Measurements from ENCODE around the gene TTLL1. TPM values are rescaled to one million over a fixed set of nuclear protein-coding genes. Genes with fewer than 3 reads are reported as not detected.
"Not testable (repeated sequence)": the region's sequence is repeated elsewhere in the genome, so short reads cannot be mapped to it uniquely, and the experiment has no call there.

Gene TTLL1
- total RNA-seq, 1 donor from 2014 or later = 5.9 TPM

DNA sequence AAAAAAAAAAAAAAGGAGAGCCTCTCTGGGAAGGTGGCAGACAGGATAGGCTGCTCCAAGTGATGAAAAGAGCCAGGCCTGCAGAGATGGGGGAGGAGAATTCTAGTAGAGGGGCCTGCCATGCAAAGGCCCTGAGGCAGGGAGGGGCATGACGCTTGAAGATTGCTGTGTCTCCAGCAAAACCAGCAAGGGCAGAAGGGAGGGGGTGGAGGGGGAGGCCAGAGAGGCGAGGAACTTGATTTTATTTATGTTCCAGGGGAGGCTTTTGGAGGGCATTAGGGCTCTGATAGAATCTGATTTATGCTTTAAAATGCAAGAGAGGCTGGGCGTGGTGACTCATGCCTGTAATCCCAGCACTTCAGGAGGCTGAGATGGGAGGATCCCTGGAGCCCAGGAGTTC is 57.6 kb downstream of the TTLL1 start:
- H3K27me3 ChIP-seq = no peaks in the 10 kb centered on the region
- TF ChIP-seq POLR2AphosphoS5 (IDR thresholded peaks at IDR 0.05; ENCODE audit: insufficient read depth in 1 of 2, low read depth in 1 of 2) = no peak
- TF ChIP-seq, protein P1, sequence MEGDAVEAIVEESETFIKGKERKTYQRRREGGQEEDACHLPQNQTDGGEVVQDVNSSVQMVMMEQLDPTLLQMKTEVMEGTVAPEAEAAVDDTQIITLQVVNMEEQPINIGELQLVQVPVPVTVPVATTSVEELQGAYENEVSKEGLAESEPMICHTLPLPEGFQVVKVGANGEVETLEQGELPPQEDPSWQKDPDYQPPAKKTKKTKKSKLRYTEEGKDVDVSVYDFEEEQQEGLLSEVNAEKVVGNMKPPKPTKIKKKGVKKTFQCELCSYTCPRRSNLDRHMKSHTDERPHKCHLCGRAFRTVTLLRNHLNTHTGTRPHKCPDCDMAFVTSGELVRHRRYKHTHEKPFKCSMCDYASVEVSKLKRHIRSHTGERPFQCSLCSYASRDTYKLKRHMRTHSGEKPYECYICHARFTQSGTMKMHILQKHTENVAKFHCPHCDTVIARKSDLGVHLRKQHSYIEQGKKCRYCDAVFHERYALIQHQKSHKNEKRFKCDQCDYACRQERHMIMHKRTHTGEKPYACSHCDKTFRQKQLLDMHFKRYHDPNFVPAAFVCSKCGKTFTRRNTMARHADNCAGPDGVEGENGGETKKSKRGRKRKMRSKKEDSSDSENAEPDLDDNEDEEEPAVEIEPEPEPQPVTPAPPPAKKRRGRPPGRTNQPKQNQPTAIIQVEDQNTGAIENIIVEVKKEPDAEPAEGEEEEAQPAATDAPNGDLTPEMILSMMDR (IDR thresholded peaks at IDR 0.05) = no peak
- TF ChIP-seq POLR2A (IDR thresholded peaks at IDR 0.05) = no peak
- no peak for DNase-seq (ENCODE audit: extremely low spot score in 2 of 2)
- H3K27ac ChIP-seq = no peak overlapping the region
- no peak overlapping the region for H3K4me3 ChIP-seq
- intact Hi-C loops (cut with DNase I) = no loop called here
- no peaks in the 10 kb centered on the region for H3K9me3 ChIP-seq
- H3K36me3 ChIP-seq = no peaks in the 10 kb centered on the region
- peaks cover 18% of the 10 kb centered on the region for H3K4me1 ChIP-seq

DNA sequence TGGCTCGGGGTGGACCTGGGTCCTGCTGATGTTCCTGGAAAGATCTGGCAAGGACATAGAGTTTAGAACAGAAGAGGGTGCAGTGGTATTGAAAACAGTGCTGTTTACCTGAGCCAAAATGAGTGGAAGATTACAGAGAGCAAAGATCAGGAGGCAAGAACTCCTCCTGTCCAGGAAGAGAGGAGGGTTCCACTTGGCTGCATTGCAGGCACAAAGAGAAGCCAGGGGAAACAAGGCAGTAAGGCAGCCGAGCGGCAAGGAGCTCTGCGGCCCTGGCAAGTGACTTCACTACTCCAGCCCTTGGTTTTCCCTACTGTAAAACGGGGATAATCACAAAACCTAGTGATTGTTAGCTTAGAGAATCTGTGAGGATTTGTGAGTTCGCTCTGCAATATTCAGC is 70.6 kb downstream of the TTLL1 start:
- DNase-seq (ENCODE audit: extremely low spot score in 2 of 2) = no peak
- Histone ChIP-seq H3K27me3 (no peaks in the 10 kb centered on the region), H3K4me3 (no peak overlapping the region), H3K9me3 (no peaks in the 10 kb centered on the region), H3K36me3 (no peaks in the 10 kb centered on the region), H3K4me1 (peaks cover 5% of the 10 kb centered on the region), H3K27ac (no peak overlapping the region)
- TF ChIP-seq POLR2A (IDR thresholded peaks at IDR 0.05) (no peak), POLR2AphosphoS5 (IDR thresholded peaks at IDR 0.05; ENCODE audit: insufficient read depth in 1 of 2, low read depth in 1 of 2) (no peak)
- TF ChIP-seq, protein P1 (IDR thresholded peaks at IDR 0.05) = no peak
- intact Hi-C loops (cut with DNase I) = no loop called here

DNA sequence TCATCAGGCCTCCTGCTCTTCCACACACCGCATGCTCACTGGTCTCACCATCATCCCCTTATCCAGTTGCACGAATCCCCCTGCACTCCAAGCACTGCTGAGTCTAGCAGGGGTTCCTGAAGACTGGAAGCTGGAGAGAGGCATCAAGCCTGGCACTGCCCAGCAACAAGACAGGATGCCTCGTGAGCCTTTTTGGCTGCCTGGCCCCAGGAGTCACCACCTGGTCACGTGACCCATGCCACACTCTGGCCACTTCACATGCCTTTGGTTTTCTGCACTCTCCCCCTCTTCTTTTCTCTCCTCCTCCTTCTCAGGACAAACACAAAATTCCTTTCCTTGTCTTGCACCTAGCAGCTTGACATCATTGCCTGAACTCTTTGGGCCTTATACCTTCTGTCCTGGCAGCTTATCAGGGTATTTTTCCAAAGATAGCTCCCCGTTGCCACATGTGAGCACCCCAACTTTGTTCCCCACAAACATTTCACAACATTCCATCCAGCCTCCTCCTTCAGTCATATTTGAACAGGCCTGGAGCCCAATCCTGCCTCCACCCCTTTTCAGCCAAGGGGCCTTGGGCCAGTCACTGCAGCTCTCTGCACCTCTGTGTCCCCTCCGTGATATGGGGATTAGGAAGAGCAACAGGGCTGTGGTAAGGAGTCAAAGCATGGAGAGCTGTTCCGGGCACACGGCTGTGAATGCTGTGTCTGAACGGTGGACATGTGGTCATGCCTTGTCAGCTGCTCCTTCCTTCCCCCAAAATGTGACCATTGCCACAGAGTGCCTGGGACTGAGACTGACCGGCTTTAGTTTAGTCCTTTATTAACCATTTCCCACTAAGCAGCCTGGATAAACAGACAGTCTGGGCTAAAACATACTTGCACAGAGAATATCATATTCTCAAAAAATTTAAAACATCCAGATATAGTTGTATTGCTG is 71.4 kb downstream of the TTLL1 start:
- intact Hi-C loops (cut with DNase I) = no loop called here

DNA sequence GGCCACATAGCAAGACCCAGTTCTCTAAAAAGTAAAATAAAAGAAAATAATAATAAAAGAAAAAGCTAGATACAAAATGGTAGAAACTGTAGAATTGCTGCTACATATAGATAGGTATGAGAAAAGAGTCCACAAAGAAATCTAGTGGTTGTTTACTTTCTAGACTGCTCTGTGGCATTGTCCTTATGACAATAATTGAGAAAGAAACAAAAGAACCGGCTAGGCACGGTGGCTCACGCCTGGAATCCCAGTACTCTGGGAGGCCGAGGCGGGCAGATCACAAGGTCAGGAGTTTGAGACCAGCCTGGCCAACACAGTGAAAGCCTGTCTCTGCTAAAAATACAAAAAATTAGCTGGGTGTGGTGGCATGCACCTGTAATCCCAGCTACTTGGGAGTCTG is 73.0 kb downstream of the TTLL1 start:
- H3K27ac ChIP-seq; intact Hi-C loops (cut with DNase I); H3K36me3 ChIP-seq; DNase-seq (ENCODE audit: extremely low spot score in 2 of 2); H3K27me3 ChIP-seq; H3K9me3 ChIP-seq; H3K4me3 ChIP-seq: not testable (repeated sequence)
- H3K4me1 ChIP-seq = peaks cover 17% of the 10 kb centered on the region

More for the DNA sequence above, 71.4 kb downstream of the TTLL1 start:
- H3K4me3 ChIP-seq = no peak overlapping the region
- H3K4me1 ChIP-seq = peaks cover 13% of the 10 kb centered on the region
- H3K36me3 ChIP-seq = no peaks in the 10 kb centered on the region
- no peak for DNase-seq (ENCODE audit: extremely low spot score in 2 of 2)
- no peaks in the 10 kb centered on the region for H3K9me3 ChIP-seq
- H3K27me3 ChIP-seq = no peaks in the 10 kb centered on the region
- no peak overlapping the region for H3K27ac ChIP-seq
- TF ChIP-seq POLR2AphosphoS5 (IDR thresholded peaks at IDR 0.05; ENCODE audit: insufficient read depth in 1 of 2, low read depth in 1 of 2) (no peak), POLR2A (IDR thresholded peaks at IDR 0.05) (no peak)
- TF ChIP-seq, protein P1 (IDR thresholded peaks at IDR 0.05) = no peak

DNA sequence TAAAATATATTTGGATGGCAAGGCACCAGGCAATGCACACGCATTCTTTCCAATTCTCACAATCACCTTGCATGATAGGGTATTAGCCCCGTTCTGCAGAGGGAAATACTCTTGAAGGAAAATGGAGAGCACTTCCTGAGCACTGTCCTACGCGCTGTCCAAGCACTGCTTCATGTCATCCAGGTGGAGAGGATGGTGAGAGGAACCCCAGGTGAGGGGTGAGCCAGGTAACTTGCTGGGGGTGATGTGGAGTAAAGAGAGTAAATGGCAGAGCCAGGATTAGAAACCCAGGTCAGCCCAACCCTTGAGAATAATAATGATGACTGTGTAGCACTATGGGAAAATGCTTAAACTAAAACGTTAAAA is 73.5 kb downstream of the TTLL1 start:
- DNase-seq (ENCODE audit: extremely low spot score in 2 of 2) = no peak
- Histone ChIP-seq H3K4me3 (peak overlapping the region; percentile 58 to 93), H3K27me3 (no peaks in the 10 kb centered on the region), H3K27ac (peak overlapping the region; percentile 59), H3K4me1 (peaks cover 17% of the 10 kb centered on the region), H3K36me3 (no peaks in the 10 kb centered on the region), H3K9me3 (no peaks in the 10 kb centered on the region)
- intact Hi-C loops (cut with DNase I) = no loop called here
- TF ChIP-seq POLR2AphosphoS5 (IDR thresholded peaks at IDR 0.05; ENCODE audit: insufficient read depth in 1 of 2, low read depth in 1 of 2) (no peak), POLR2A (IDR thresholded peaks at IDR 0.05) (no peak)
- TF ChIP-seq, protein P1 (IDR thresholded peaks at IDR 0.05) = no peak

All from vagina (tissue), 2 donors.